IPS-15b (cell line): ENCODE results near the gene PAFAH1B2.

Experiments
- H3K27me3 ChIP-seq: one replicate; pipeline ENCODE4 v1.6.1; 2013; ENCODE audit warnings: low read length; ENCODE audit not compliant: control insufficient read depth, insufficient read depth
- H3K36me3 ChIP-seq: one replicate; pipeline ENCODE4 v1.6.1; 2013; ENCODE audit warnings: low read length; ENCODE audit not compliant: control insufficient read depth, insufficient read depth
- H3K4me1 ChIP-seq: one replicate; pipeline ENCODE4 v1.6.1; 2013; ENCODE audit warnings: mild to moderate bottlenecking, low read length; ENCODE audit not compliant: control insufficient read depth, insufficient read depth
- H3K4me3 ChIP-seq: one replicate; pipeline ENCODE4 v1.5.1; 2013; ENCODE audit warnings: low read depth, low read length
- H3K9ac ChIP-seq: one replicate; pipeline ENCODE4 v1.6.1; 2013; ENCODE audit warnings: low read depth, mild to moderate bottlenecking, low read length
- H3K9me3 ChIP-seq: one replicate; pipeline ENCODE4 v1.6.1; 2013; ENCODE audit warnings: mild to moderate bottlenecking, low read length; ENCODE audit not compliant: control insufficient read depth, insufficient read depth

The PAFAH1B2 gene

DNA sequence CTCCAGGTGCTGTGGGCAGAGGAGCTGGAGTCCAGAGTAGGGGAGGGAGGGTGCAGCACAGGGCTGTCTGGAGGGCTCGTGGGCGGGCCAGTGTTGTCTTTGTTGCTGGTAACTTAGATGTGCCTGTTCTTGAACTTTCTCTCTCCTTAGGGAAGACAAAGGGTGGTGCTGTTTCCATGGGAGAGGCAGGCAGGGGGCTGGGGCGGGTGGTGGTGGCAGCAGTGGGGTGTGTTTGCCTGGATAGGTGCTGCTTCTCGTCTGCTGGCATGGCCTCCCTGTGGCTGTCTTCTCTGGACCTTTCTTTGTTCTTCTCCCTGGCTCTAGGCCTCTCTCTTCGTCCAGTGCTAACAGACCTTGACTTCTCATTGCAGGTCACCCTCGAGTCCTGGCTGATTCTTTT lies 42.9 kb downstream of the PAFAH1B2 start:
- Histone ChIP-seq H3K27me3 (no peaks in the 10 kb centered on the region), H3K9me3 (no peaks in the 10 kb centered on the region), H3K36me3 (peaks cover 39% of the 10 kb centered on the region), H3K4me1 (no peaks in the 10 kb centered on the region), H3K9ac (no peak overlapping the region), H3K4me3 (no peak overlapping the region)

DNA sequence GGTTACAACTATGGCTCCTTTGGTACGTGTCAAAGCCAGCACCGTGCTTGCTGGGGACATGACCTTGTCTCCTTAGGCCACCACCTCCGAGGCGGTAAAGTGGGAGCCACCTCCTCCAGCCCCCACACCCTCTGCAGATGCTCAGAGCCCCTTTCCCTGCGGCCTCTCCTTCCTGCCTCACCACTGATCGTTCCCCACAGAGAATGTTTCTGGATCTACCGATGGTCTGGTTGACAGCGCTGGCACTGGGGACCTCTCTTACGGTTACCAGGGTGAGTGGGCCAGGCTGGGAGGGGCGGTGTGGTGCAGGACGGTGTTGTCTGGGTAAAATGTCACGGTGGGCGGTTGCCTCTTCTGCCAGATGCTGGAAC lies 43.3 kb downstream of the PAFAH1B2 start:
- H3K36me3 ChIP-seq = peaks cover 39% of the 10 kb centered on the region
- no peaks in the 10 kb centered on the region for H3K4me1 ChIP-seq
- no peaks in the 10 kb centered on the region for H3K9me3 ChIP-seq
- H3K27me3 ChIP-seq = no peaks in the 10 kb centered on the region
- H3K9ac ChIP-seq = no peak overlapping the region
- no peak overlapping the region for H3K4me3 ChIP-seq

GRCh38 chr11:117187799-117188481 lies 43.9 kb downstream of the PAFAH1B2 start:
- no peak overlapping the region for H3K4me3 ChIP-seq
- no peaks in the 10 kb centered on the region for H3K9me3 ChIP-seq
- no peak overlapping the region for H3K9ac ChIP-seq
- no peaks in the 10 kb centered on the region for H3K4me1 ChIP-seq
- peaks cover 44% of the 10 kb centered on the region for H3K36me3 ChIP-seq
- H3K27me3 ChIP-seq = no peaks in the 10 kb centered on the region

- Histone ChIP-seq H3K27me3 (no peaks in the 10 kb centered on the region), H3K9ac (no peak overlapping the region), H3K4me3 (no peak overlapping the region), H3K9me3 (no peaks in the 10 kb centered on the region), H3K4me1 (no peaks in the 10 kb centered on the region), H3K36me3 (peaks cover 46% of the 10 kb centered on the region)
Measured at GRCh38 chr11:117188620-117189081, 44.6 kb downstream of the PAFAH1B2 start.

- Histone ChIP-seq H3K36me3 (peaks cover 45% of the 10 kb centered on the region), H3K27me3 (no peaks in the 10 kb centered on the region), H3K4me1 (no peaks in the 10 kb centered on the region), H3K9me3 (no peaks in the 10 kb centered on the region), H3K4me3 (no peak overlapping the region), H3K9ac (no peak overlapping the region)
Measured at GRCh38 chr11:117189191-117189940, 45.3 kb downstream of the PAFAH1B2 start.

- Histone ChIP-seq H3K9me3 (no peaks in the 10 kb centered on the region), H3K4me3 (no peak overlapping the region), H3K4me1 (no peaks in the 10 kb centered on the region), H3K9ac (no peak overlapping the region), H3K36me3 (peaks cover 45% of the 10 kb centered on the region), H3K27me3 (no peaks in the 10 kb centered on the region)
Measured at GRCh38 chr11:117189941-117190544, 46.0 kb downstream of the PAFAH1B2 start.

DNA sequence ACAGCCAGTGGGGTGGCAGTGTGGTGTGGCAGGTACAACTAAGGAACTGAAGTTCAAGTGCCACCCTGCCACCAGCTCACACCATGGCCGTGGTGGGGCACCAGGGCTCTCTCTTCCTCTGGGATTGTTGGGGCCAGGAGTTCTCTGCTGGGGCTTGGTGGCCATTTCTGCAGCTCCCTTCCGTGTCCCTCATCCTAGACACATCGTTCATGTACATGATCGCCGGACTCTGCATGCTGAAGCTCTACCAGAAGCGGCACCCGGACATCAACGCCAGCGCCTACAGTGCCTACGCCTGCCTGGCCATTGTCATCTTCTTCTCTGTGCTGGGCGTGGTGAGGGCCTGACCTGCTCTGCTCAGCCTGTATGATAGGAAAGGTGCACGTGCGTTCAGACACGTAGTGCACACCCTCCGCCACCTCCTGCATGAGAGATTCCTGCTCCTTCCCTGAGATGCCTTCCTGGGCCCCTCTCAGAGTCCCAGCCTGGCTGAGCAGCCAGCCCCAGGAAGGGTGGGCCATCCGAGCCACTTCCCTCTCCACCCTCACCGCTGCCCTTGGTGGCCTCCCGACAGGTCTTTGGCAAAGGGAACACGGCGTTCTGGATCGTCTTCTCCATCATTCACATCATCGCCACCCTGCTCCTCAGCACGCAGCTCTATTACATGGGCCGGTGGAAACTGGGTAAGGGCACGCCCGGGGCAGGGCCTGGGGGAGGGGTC lies 47.8 kb downstream of the PAFAH1B2 start:
- H3K36me3 ChIP-seq = peaks cover 49% of the 10 kb centered on the region
- no peaks in the 10 kb centered on the region for H3K27me3 ChIP-seq
- no peaks in the 10 kb centered on the region for H3K9me3 ChIP-seq
- H3K9ac ChIP-seq = no peak overlapping the region
- H3K4me3 ChIP-seq = no peak overlapping the region
- H3K4me1 ChIP-seq = no peaks in the 10 kb centered on the region

GRCh38 chr11:117192401-117192875 lies 48.4 kb downstream of the PAFAH1B2 start:
- Histone ChIP-seq H3K9me3 (no peaks in the 10 kb centered on the region), H3K4me1 (no peaks in the 10 kb centered on the region), H3K9ac (no peak overlapping the region), H3K27me3 (no peaks in the 10 kb centered on the region), H3K36me3 (peaks cover 48% of the 10 kb centered on the region), H3K4me3 (no peak overlapping the region)

DNA sequence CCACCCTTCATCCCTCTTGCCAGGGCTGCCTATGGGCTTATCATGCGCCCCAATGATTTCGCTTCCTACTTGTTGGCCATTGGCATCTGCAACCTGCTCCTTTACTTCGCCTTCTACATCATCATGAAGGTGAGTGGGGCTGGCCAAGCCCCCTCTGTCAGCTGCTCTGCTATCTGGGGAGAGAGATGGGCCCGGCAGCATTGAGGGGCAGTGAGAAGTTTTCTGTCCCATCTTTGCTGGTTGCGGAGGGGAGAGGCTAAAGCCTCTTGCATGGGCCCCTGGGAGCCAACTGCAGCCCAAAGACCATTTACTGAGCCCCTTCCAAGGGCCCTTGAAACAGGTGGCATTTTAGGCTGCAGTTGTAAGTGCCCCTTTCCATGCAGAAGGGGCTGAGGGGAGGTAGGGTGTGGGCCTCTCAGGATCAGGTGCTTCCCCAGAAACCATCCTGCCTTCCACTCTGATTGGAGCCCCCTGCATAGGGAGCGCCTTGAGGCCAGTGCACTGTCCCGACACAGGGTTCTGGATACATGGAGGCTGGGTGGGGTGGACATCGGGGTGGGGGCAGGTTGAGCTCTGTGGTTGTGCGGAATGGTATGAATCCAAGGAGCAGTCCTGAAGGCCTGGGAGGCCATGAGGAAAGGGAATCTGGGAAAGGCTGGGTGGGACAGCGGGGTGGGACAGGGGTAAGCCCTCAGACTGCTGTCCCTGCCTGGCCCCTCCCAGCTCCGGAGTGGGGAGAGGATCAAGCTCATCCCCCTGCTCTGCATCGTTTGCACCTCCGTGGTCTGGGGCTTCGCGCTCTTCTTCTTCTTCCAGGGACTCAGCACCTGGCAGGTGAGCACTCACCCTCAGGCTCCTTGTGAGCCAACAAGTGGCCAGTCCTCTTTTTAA lies 49.3 kb downstream of the PAFAH1B2 start:
- Histone ChIP-seq H3K36me3 (peaks cover 43% of the 10 kb centered on the region), H3K9me3 (no peaks in the 10 kb centered on the region), H3K27me3 (no peaks in the 10 kb centered on the region), H3K9ac (no peak overlapping the region), H3K4me1 (peaks cover 7% of the 10 kb centered on the region), H3K4me3 (no peak overlapping the region)

- no peak overlapping the region for H3K4me3 ChIP-seq
- H3K27me3 ChIP-seq = no peaks in the 10 kb centered on the region
- H3K36me3 ChIP-seq = peaks cover 34% of the 10 kb centered on the region
- no peak overlapping the region for H3K9ac ChIP-seq
- H3K9me3 ChIP-seq = no peaks in the 10 kb centered on the region
- H3K4me1 ChIP-seq = peaks cover 9% of the 10 kb centered on the region
Measured at GRCh38 chr11:117194267-117194666, 50.2 kb downstream of the PAFAH1B2 start.

- H3K36me3 ChIP-seq = peaks cover 25% of the 10 kb centered on the region
- H3K9me3 ChIP-seq = no peaks in the 10 kb centered on the region
- H3K9ac ChIP-seq = no peak overlapping the region
- H3K4me1 ChIP-seq = peaks cover 15% of the 10 kb centered on the region
- H3K27me3 ChIP-seq = no peaks in the 10 kb centered on the region
- H3K4me3 ChIP-seq = no peak overlapping the region
Measured at GRCh38 chr11:117195258-117195657, 51.2 kb downstream of the PAFAH1B2 start.
